CD14-positive monocyte (primary cell): ENCODE measurements around the gene KRTAP22-2. TPM values are rescaled to one million over a fixed set of nuclear protein-coding genes. Genes with fewer than 3 reads are reported as not detected.

ENCODE experiments used
- DNase-seq, 3 donors: peaks; one replicate each; pipeline ENCODE4 v3.0.0-alpha.2; 2011 to 2022
- H2AFZ ChIP-seq: 2 replicates; pipeline ENCODE4 v1.6.0; 2012; ENCODE audit warnings: mild to moderate bottlenecking, low read depth, low read length, inconsistent platforms; ENCODE audit not compliant: insufficient read depth, poor library complexity, severe bottlenecking
- H3K27ac ChIP-seq, 2 donors: 1 replicate in 1 of 2; 2 replicates in 1 of 2; pipeline ENCODE4 v1.5.1; 2012 to 2013; ENCODE audit warnings: low read length in 2 of 2, control low read depth in 1 of 2, inconsistent platforms in 1 of 2, low read depth in 1 of 2, mild to moderate bottlenecking in 1 of 2
- H3K27me3 ChIP-seq, 2 donors: one replicate each; pipeline versions ENCODE4 v1.6.0 to v1.6.1; 2011 to 2013; ENCODE audit warnings: low read length in 2 of 2; ENCODE audit not compliant: control insufficient read depth in 2 of 2, insufficient read depth in 2 of 2
- H3K36me3 ChIP-seq, 2 donors: replicated peaks in 1 of 2; 1 replicate in 1 of 2; 2 replicates in 1 of 2; pipeline versions ENCODE4 v1.5.1 to v1.6.1; 2012 to 2013; ENCODE audit warnings: low read length in 2 of 2, control low read depth in 1 of 2, inconsistent platforms in 1 of 2, mild to moderate bottlenecking in 1 of 2; ENCODE audit not compliant: insufficient read depth in 2 of 2, control insufficient read depth in 1 of 2
- H3K4me1 ChIP-seq, 2 donors: 1 replicate in 1 of 2; 2 replicates in 1 of 2; pipeline versions ENCODE4 v1.5.1 to v1.6.1; 2012 to 2013; ENCODE audit warnings: low read length in 2 of 2, control low read depth in 1 of 2, inconsistent platforms in 1 of 2, mild to moderate bottlenecking in 1 of 2, moderate library complexity in 1 of 2; ENCODE audit not compliant: insufficient read depth in 2 of 2, control insufficient read depth in 1 of 2
- H3K4me2 ChIP-seq: replicated peaks from 2 replicates; pipeline ENCODE3; 2012; ENCODE audit warnings: low read length, moderate library complexity, mild to moderate bottlenecking; ENCODE audit not compliant: poor library complexity, severe bottlenecking; ENCODE audit errors: extremely low read depth
- H3K4me3 ChIP-seq, 3 experiments: fragments of 200-600 bp in 1 of 3; sonication (generic) in 1 of 3; replicated peaks in 1 of 3; 1 replicate in 2 of 3; 2 replicates in 1 of 3; pipeline ENCODE4 v1.5.1; 2011 to 2013; ENCODE audit warnings: low read length in 3 of 3, mild to moderate bottlenecking in 3 of 3, control low read depth in 2 of 3, low read depth in 2 of 3, inconsistent platforms in 1 of 3, moderate library complexity in 1 of 3
- H3K79me2 ChIP-seq: 2 replicates; pipeline ENCODE4 v1.6.0; 2012; ENCODE audit warnings: mild to moderate bottlenecking, control low read depth, inconsistent platforms, low read length, moderate library complexity; ENCODE audit not compliant: insufficient read depth
- H3K9ac ChIP-seq: 2 replicates; pipeline ENCODE4 v1.6.0; 2017; ENCODE audit warnings: low read length, mild to moderate bottlenecking; ENCODE audit not compliant: insufficient read depth, poor library complexity, severe bottlenecking
- H3K9me3 ChIP-seq, 2 donors: replicated peaks in 1 of 2; 1 replicate in 1 of 2; 2 replicates in 1 of 2; pipeline versions ENCODE4 v1.5.1 to v1.6.1; 2012 to 2013; ENCODE audit warnings: low read length in 2 of 2, control low read depth in 1 of 2; ENCODE audit not compliant: control insufficient read depth in 1 of 2, insufficient read depth in 1 of 2
- H4K20me1 ChIP-seq: 2 replicates; pipeline ENCODE4 v1.6.0; 2012; ENCODE audit warnings: mild to moderate bottlenecking, low read length, control low read depth, moderate library complexity; ENCODE audit not compliant: insufficient read depth
- H3K27ac Mint-ChIP-seq, 7 donors: one replicate each; pipeline ENCODE4 v1.8.0; 2020; ENCODE audit warnings: mild to moderate bottlenecking in 7 of 7, mixed read lengths in 7 of 7, moderate library complexity in 6 of 7, inconsistent platforms in 2 of 7
- H3K27me3 Mint-ChIP-seq, 3 donors: one replicate each; pipeline ENCODE4 v1.8.0; 2021 to 2022; ENCODE audit warnings: low read depth in 3 of 3, mild to moderate bottlenecking in 3 of 3, mixed read lengths in 3 of 3, moderate library complexity in 3 of 3, inconsistent platforms in 1 of 3
- H3K36me3 Mint-ChIP-seq, 2 donors: one replicate each; pipeline ENCODE4 v1.8.0; 2020; ENCODE audit warnings: mixed read lengths in 2 of 2, inconsistent platforms in 1 of 2, mild to moderate bottlenecking in 1 of 2
- H3K4me1 Mint-ChIP-seq: one replicate; pipeline ENCODE4 v1.8.0; 2020; ENCODE audit warnings: mild to moderate bottlenecking, mixed read lengths
- H3K4me3 Mint-ChIP-seq, 2 donors: one replicate each; pipeline ENCODE4 v1.8.0; 2020; ENCODE audit warnings: mild to moderate bottlenecking in 2 of 2, mixed read lengths in 2 of 2, moderate library complexity in 1 of 2
- H3K9me3 Mint-ChIP-seq, 7 donors: one replicate each; pipeline ENCODE4 v1.8.0; 2020 to 2022; ENCODE audit warnings: mixed read lengths in 7 of 7, mild to moderate bottlenecking in 6 of 7, moderate library complexity in 6 of 7, inconsistent platforms in 2 of 7
- whole genome bisulfite sequencing: methylation state at CpG from one replicate; pipeline ENCODE4 v1.1.5; 2013; ENCODE audit warnings: missing lambda C conversion rate; ENCODE audit not compliant: insufficient coverage; 5-methylcytosine and 5-hydroxymethylcytosine counted together
- intact Hi-C, 2 donors: fragments of 100-400 bp; cut with micrococcal nuclease; formaldehyde crosslinking; loops; one replicate each; pipeline versions ENCODE4 v1.15.0 to v1.15.1; 2023
- polyA plus RNA-seq, 3 donors: library from polyadenylated mRNA; depleted of rRNA in 1 of 3; unstranded in 2 of 3; stranded (reverse) in 1 of 3; fragments of 300-500 nt in 2 of 3; fragments of >200 nt in 1 of 3; fragmentation: Illumina TruSeq in 2 of 3; gene quantifications; 1 replicate in 2 of 3; 2 replicates in 1 of 3; pipeline ENCODE4 v1.2.3, GENCODE V29; 2012 to 2021
- TF ChIP-seq, protein P1 (sequence below): fragments of 200-600 bp; IDR thresholded peaks from one replicate; pipeline ENCODE4 v1.8.0; 2022; ENCODE audit warnings: antibody characterized with exemption, mild to moderate bottlenecking

The KRTAP22-2 gene
- polyA plus RNA-seq, 3 donors, result not detected

GRCh38 chr21:30612132-30612531, 21.9 kb upstream of the KRTAP22-2 start:
- no peak overlapping the region for H3K4me2 ChIP-seq
- no peaks in the 10 kb centered on the region for H3K79me2 ChIP-seq
- no peaks in the 10 kb centered on the region for H3K4me1 Mint-ChIP-seq
- no peak overlapping the region for H3K27ac ChIP-seq
- peaks cover 0 to 3% (median 0%) of the 10 kb centered on the region in 3 donors for H3K27me3 Mint-ChIP-seq
- WGBS, result 100% methylated on average over 1 of the region's 2 CpGs
- intact Hi-C loops, result no loop called here
- H3K9me3 ChIP-seq, result peaks cover 10 to 21% of the 10 kb centered on the region in 2 donors
- no peaks in the 10 kb centered on the region for H3K27me3 ChIP-seq
- no peak for DNase-seq
- H3K9me3 Mint-ChIP-seq, result peaks cover 2 to 18% (median 9%) of the 10 kb centered on the region in 7 donors
- no peak overlapping the region for H3K27ac Mint-ChIP-seq
- no peak overlapping the region for H3K9ac ChIP-seq
- no peaks in the 10 kb centered on the region for H4K20me1 ChIP-seq
- H3K36me3 ChIP-seq, result no peaks in the 10 kb centered on the region
- H3K4me1 ChIP-seq, result no peaks in the 10 kb centered on the region
- H2AFZ ChIP-seq, result no peak overlapping the region
- H3K4me3 ChIP-seq, result no peak overlapping the region
- TF ChIP-seq, protein P1, sequence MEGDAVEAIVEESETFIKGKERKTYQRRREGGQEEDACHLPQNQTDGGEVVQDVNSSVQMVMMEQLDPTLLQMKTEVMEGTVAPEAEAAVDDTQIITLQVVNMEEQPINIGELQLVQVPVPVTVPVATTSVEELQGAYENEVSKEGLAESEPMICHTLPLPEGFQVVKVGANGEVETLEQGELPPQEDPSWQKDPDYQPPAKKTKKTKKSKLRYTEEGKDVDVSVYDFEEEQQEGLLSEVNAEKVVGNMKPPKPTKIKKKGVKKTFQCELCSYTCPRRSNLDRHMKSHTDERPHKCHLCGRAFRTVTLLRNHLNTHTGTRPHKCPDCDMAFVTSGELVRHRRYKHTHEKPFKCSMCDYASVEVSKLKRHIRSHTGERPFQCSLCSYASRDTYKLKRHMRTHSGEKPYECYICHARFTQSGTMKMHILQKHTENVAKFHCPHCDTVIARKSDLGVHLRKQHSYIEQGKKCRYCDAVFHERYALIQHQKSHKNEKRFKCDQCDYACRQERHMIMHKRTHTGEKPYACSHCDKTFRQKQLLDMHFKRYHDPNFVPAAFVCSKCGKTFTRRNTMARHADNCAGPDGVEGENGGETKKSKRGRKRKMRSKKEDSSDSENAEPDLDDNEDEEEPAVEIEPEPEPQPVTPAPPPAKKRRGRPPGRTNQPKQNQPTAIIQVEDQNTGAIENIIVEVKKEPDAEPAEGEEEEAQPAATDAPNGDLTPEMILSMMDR, result no peak
- no peaks in the 10 kb centered on the region for H3K36me3 Mint-ChIP-seq
- H3K4me3 Mint-ChIP-seq, result no peak overlapping the region

GRCh38 chr21:30605968-30606367, 15.8 kb upstream of the KRTAP22-2 start:
- peaks cover 5 to 26% (median 11%) of the 10 kb centered on the region in 7 donors for H3K9me3 Mint-ChIP-seq
- intact Hi-C loops, result no loop called here
- no peak for DNase-seq
- no peak overlapping the region for H3K27ac Mint-ChIP-seq
- no peak overlapping the region for H3K4me3 ChIP-seq
- no peaks in the 10 kb centered on the region for H4K20me1 ChIP-seq
- TF ChIP-seq, protein P1, result no peak
- H3K9me3 ChIP-seq, result peaks cover 24 to 37% of the 10 kb centered on the region in 2 donors
- no peaks in the 10 kb centered on the region for H3K4me1 Mint-ChIP-seq
- H3K9ac ChIP-seq, result no peak overlapping the region
- no peaks in the 10 kb centered on the region for H3K36me3 ChIP-seq
- no peaks in the 10 kb centered on the region for H3K4me1 ChIP-seq
- H2AFZ ChIP-seq, result no peak overlapping the region
- H3K36me3 Mint-ChIP-seq, result no peaks in the 10 kb centered on the region
- H3K4me3 Mint-ChIP-seq, result no peak overlapping the region
- no peaks in the 10 kb centered on the region for H3K79me2 ChIP-seq
- no peak overlapping the region for H3K27ac ChIP-seq
- WGBS, result 76% methylated on average over 2 of the region's 2 CpGs
- H3K27me3 ChIP-seq, result no peaks in the 10 kb centered on the region
- no peaks in the 10 kb centered on the region for H3K27me3 Mint-ChIP-seq
- no peak overlapping the region for H3K4me2 ChIP-seq
